GM23338 (cell line): Measurements from ENCODE around the gene ATL2. TPM values are rescaled to one million over a fixed set of nuclear protein-coding genes. Genes with fewer than 3 reads are reported as not detected.

Source experiments
- ATAC-seq: fragments of 200-7000 bp; cut with Tn5 transposase; 3 replicates; pipeline ENCODE4 v1.9.1; 2020
- DNase-seq: peaks from one replicate; pipeline ENCODE4 v3.0.0-alpha.2; 2015; ENCODE audit warnings: low spot score
- H2AFZ ChIP-seq: fragments of 200-600 bp; sonication (generic); 2 replicates; pipeline ENCODE4 v1.8.0; 2016; ENCODE audit warnings: antibody characterized with exemption, mild to moderate bottlenecking, moderate library complexity
- H3F3A ChIP-seq: fragments of 200-600 bp; sonication (generic); replicated peaks from 2 replicates; pipeline ENCODE4 v1.8.0; 2017; ENCODE audit warnings: antibody characterized with exemption, mixed run types, low read depth
- H3K27ac ChIP-seq: fragments of 200-600 bp; sonication (generic); 2 replicates; pipeline ENCODE4 v1.6.1; 2016; ENCODE audit warnings: low read depth
- H3K27me3 ChIP-seq: fragments of 200-600 bp; sonication (generic); 2 replicates; pipeline ENCODE4 v1.8.0; 2016; ENCODE audit warnings: mild to moderate bottlenecking, mixed run types, moderate library complexity; ENCODE audit not compliant: insufficient read depth
- H3K36me3 ChIP-seq: fragments of 200-600 bp; sonication (generic); 2 replicates; pipeline ENCODE4 v1.8.0; 2016; ENCODE audit warnings: mild to moderate bottlenecking; ENCODE audit not compliant: insufficient read depth
- H3K4me1 ChIP-seq: fragments of 200-600 bp; sonication (generic); 2 replicates; pipeline ENCODE4 v1.8.0; 2016; ENCODE audit warnings: mild to moderate bottlenecking, moderate library complexity; ENCODE audit not compliant: insufficient read depth
- H3K4me2 ChIP-seq: fragments of 200-600 bp; sonication (generic); 2 replicates; pipeline ENCODE4 v1.7.1; 2017; ENCODE audit warnings: mixed run types
- H3K4me3 ChIP-seq: fragments of 200-600 bp; sonication (generic); 2 replicates; pipeline ENCODE4 v1.6.1; 2016; ENCODE audit warnings: mixed run types
- H3K79me2 ChIP-seq: fragments of 200-600 bp; sonication (generic); replicated peaks from 2 replicates; pipeline ENCODE4 v1.8.0; 2017; ENCODE audit warnings: mild to moderate bottlenecking; ENCODE audit not compliant: insufficient read depth
- H3K9me2 ChIP-seq: fragments of 200-600 bp; sonication (generic); 2 replicates; pipeline ENCODE4 v1.8.0; 2017; ENCODE audit not compliant: insufficient read depth
- H4K20me1 ChIP-seq: fragments of 200-600 bp; sonication (generic); replicated peaks from 2 replicates; pipeline ENCODE4 v1.8.0; 2017; ENCODE audit warnings: mild to moderate bottlenecking; ENCODE audit not compliant: insufficient read depth
- H3K27ac Mint-ChIP-seq: 2 replicates; pipeline ENCODE4 v1.8.0; 2020; ENCODE audit warnings: inconsistent platforms, mild to moderate bottlenecking, moderate library complexity, mixed read lengths
- H3K27me3 Mint-ChIP-seq: 3 replicates; pipeline ENCODE4 v1.8.0; 2022; ENCODE audit warnings: low read depth, mild to moderate bottlenecking, moderate library complexity, mixed read lengths, inconsistent platforms; ENCODE audit not compliant: insufficient read depth, poor library complexity
- H3K36me3 Mint-ChIP-seq: 3 replicates; pipeline ENCODE4 v1.8.0; 2021; ENCODE audit warnings: low read depth, mild to moderate bottlenecking, inconsistent platforms, moderate library complexity, mixed read lengths
- H3K4me1 Mint-ChIP-seq: 3 replicates; pipeline ENCODE4 v1.8.0; 2020; ENCODE audit warnings: mild to moderate bottlenecking, inconsistent platforms, mixed read lengths
- H3K4me3 Mint-ChIP-seq: 3 replicates; pipeline ENCODE4 v1.8.0; 2021; ENCODE audit warnings: moderate library complexity, mild to moderate bottlenecking, inconsistent platforms, mixed read lengths
- H3K9me3 Mint-ChIP-seq: 3 replicates; pipeline ENCODE4 v1.8.0; 2020; ENCODE audit warnings: moderate library complexity, mild to moderate bottlenecking, inconsistent platforms, mixed read lengths
- EZH2 ChIP-seq: fragments of 200-600 bp; sonication (generic); IDR thresholded peaks from one replicate; pipeline ENCODE4 v1.8.0; 2017; ENCODE audit warnings: antibody characterized with exemption, mild to moderate bottlenecking, low read depth; ENCODE audit not compliant: unreplicated experiment
- EZH2phosphoT487 ChIP-seq: fragments of 200-600 bp; sonication (generic); IDR thresholded peaks from one replicate; pipeline ENCODE4 v1.8.1; 2018; ENCODE audit warnings: antibody characterized with exemption; ENCODE audit not compliant: unreplicated experiment
- JUNB ChIP-seq: IDR thresholded peaks from one replicate; pipeline ENCODE4 v1.6.1; 2016; ENCODE audit warnings: antibody characterized with exemption; ENCODE audit not compliant: unreplicated experiment
- NANOG ChIP-seq: IDR thresholded peaks from 2 replicates; pipeline ENCODE4 v1.6.1; 2016; ENCODE audit warnings: antibody characterized with exemption, borderline replicate concordance
- POLR2AphosphoS5 ChIP-seq: IDR thresholded peaks from 2 replicates; pipeline ENCODE4 v1.6.1; 2016; ENCODE audit warnings: antibody characterized with exemption, low read depth
- REST ChIP-seq: IDR thresholded peaks from one replicate; pipeline ENCODE4 v1.6.1; 2018; ENCODE audit warnings: antibody characterized with exemption; ENCODE audit not compliant: unreplicated experiment
- STAT1 ChIP-seq: IDR thresholded peaks from one replicate; pipeline ENCODE4 v1.6.1; 2016; ENCODE audit warnings: antibody characterized with exemption; ENCODE audit not compliant: unreplicated experiment
- ZNF114 ChIP-seq: fragments of 250-450 bp; sonication (Bioruptor Pico); IDR thresholded peaks from 2 replicates; pipeline ENCODE4 v1.5.0; 2020; ENCODE audit warnings: mild to moderate bottlenecking, moderate library complexity
- ZNF331 ChIP-seq: fragments of 250-450 bp; sonication (Bioruptor Pico); IDR thresholded peaks from 2 replicates; pipeline ENCODE4 v1.5.0; 2020; ENCODE audit warnings: low read depth, mild to moderate bottlenecking, moderate library complexity
- polyA plus RNA-seq: library from polyadenylated mRNA; unstranded; fragments of >200 nt; fragmentation: Nextera tagmentation; extraction: Ambion mirVana; gene quantifications from 2 replicates; pipeline ENCODE4 v1.2.1, GENCODE V29; 2016
- total RNA-seq: library from RNA; depleted of rRNA; stranded (reverse); fragments of >200 nt; shearing (Covaris generic); gene quantifications from 2 replicates; pipeline ENCODE4 v1.2.3, GENCODE V29; 2014
- TF ChIP-seq, protein P1 (sequence below): IDR thresholded peaks from 2 replicates; pipeline ENCODE4 v1.6.1; 2016; ENCODE audit warnings: antibody characterized with exemption
- TF ChIP-seq, protein P2 (sequence below), 2 experiments: fragments of 200-600 bp in 1 of 2; sonication (generic) in 1 of 2; conservative IDR thresholded peaks; 2 replicates each; pipeline versions ENCODE4 v1.5.1 to v1.6.1; 2016 to 2017; ENCODE audit warnings: antibody characterized with exemption in 2 of 2, low read depth in 2 of 2, mild to moderate bottlenecking in 2 of 2, moderate library complexity in 1 of 2

ATL2 gene
- total and polyA plus RNA-seq, 2 experiments from 2014 or later, result 30.2 to 140 TPM

- TF ChIP-seq REST (no peak), STAT1 (no peak), EZH2 (no peak), EZH2phosphoT487 (no peak), JUNB (no peak), ZNF331 (no peak), NANOG (no peak), ZNF114 (no peak), POLR2AphosphoS5 (no peak)
- TF ChIP-seq, protein P1, sequence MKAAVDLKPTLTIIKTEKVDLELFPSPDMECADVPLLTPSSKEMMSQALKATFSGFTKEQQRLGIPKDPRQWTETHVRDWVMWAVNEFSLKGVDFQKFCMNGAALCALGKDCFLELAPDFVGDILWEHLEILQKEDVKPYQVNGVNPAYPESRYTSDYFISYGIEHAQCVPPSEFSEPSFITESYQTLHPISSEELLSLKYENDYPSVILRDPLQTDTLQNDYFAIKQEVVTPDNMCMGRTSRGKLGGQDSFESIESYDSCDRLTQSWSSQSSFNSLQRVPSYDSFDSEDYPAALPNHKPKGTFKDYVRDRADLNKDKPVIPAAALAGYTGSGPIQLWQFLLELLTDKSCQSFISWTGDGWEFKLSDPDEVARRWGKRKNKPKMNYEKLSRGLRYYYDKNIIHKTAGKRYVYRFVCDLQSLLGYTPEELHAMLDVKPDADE, result no peak
- TF ChIP-seq, protein P2, sequence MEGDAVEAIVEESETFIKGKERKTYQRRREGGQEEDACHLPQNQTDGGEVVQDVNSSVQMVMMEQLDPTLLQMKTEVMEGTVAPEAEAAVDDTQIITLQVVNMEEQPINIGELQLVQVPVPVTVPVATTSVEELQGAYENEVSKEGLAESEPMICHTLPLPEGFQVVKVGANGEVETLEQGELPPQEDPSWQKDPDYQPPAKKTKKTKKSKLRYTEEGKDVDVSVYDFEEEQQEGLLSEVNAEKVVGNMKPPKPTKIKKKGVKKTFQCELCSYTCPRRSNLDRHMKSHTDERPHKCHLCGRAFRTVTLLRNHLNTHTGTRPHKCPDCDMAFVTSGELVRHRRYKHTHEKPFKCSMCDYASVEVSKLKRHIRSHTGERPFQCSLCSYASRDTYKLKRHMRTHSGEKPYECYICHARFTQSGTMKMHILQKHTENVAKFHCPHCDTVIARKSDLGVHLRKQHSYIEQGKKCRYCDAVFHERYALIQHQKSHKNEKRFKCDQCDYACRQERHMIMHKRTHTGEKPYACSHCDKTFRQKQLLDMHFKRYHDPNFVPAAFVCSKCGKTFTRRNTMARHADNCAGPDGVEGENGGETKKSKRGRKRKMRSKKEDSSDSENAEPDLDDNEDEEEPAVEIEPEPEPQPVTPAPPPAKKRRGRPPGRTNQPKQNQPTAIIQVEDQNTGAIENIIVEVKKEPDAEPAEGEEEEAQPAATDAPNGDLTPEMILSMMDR (conservative IDR thresholded peaks at IDR 0.05; ENCODE audit: low read depth in 2 of 2), result no peak
Measured at GRCh38 chr2:38390947-38391346, 13.9 kb upstream of the ATL2 start (continued).

DNA sequence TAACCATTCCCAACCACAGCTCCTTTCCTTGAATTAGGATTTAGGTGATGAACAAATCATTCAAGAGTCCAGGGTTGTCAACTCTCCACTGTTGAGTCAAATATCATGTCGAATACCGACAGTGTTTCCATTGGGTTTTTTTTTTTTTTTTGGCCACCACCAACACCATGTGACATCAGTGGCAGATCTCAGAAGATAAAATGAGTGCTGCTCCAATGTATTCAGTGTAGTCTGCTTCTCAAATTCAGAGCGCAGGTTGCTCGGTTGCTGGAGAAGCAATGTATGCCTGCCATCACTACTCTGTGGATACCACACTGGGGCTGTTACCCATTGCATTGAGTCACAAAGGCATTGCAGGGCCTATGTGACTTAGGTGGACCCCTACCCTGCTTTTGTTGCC lies 10.8 kb upstream of the ATL2 start:
- H3K9me3 Mint-ChIP-seq, result no peaks in the 10 kb centered on the region
- H2AFZ ChIP-seq, result no peak overlapping the region

More for the DNA sequence above, 10.8 kb upstream of the ATL2 start:
- H3K27ac ChIP-seq, result no peak overlapping the region
- no peaks in the 10 kb centered on the region for H3F3A ChIP-seq
- H3K9me2 ChIP-seq, result no peaks in the 10 kb centered on the region
- H3K27me3 Mint-ChIP-seq, result peaks cover 2% of the 10 kb centered on the region
- H3K36me3 ChIP-seq, result no peaks in the 10 kb centered on the region
- no peak overlapping the region for H3K4me3 ChIP-seq
- no peaks in the 10 kb centered on the region for H3K4me1 ChIP-seq
- DNase-seq, result no peak
- no peak overlapping the region for H3K4me3 Mint-ChIP-seq
- no peaks in the 10 kb centered on the region for H4K20me1 ChIP-seq
- no peak overlapping the region for H3K27ac Mint-ChIP-seq
- H3K79me2 ChIP-seq, result no peaks in the 10 kb centered on the region
- H3K27me3 ChIP-seq, result no peaks in the 10 kb centered on the region
- H3K4me2 ChIP-seq, result no peak overlapping the region
- peaks cover 11% of the 10 kb centered on the region for H3K4me1 Mint-ChIP-seq
- ATAC-seq, result no peak
- TF ChIP-seq NANOG, result no peak
- H3K36me3 Mint-ChIP-seq, result no peaks in the 10 kb centered on the region
